Natural killer cell treated with Interleukin-12 subunit alpha and Interleukin-12 subunit beta and Interleukin-15 and Interleukin-18, amount 100 ng/mL, for 72 hours (primary cell): Measurements from ENCODE around the gene PDE4B. TPM values are rescaled to one million over a fixed set of nuclear protein-coding genes. Genes with fewer than 3 reads are reported as not detected.
A peak's percentile ranks its signal among the peaks of the same experiment; 100 is the strongest.

ENCODE experiments used
- ATAC-seq, 2 donors: fragments of 150-1000 bp; cut with Tn5 transposase in 1 of 2; sonication (Bioruptor Pico), chemical (Tn5 transposase) in 1 of 2; 2 replicates each; pipeline ENCODE4 v1.10.0; 2021
- DNase-seq: peaks from one replicate; pipeline ENCODE4 v3.0.0; 2022; ENCODE audit warnings: low spot score
- H3K27ac Mint-ChIP-seq, 2 donors: 1 replicate in 1 of 2; 2 replicates in 1 of 2; pipeline ENCODE4 v1.8.0; 2022; ENCODE audit warnings: mixed read lengths in 2 of 2, mild to moderate bottlenecking in 1 of 2, moderate library complexity in 1 of 2
- H3K27me3 Mint-ChIP-seq, 2 donors: 1 replicate in 1 of 2; 2 replicates in 1 of 2; pipeline ENCODE4 v1.8.0; 2022; ENCODE audit warnings: mixed read lengths in 2 of 2
- H3K36me3 Mint-ChIP-seq: one replicate; pipeline ENCODE4 v1.8.0; 2022; ENCODE audit warnings: mixed read lengths
- H3K4me1 Mint-ChIP-seq, 2 donors: 1 replicate in 1 of 2; 2 replicates in 1 of 2; pipeline ENCODE4 v1.8.0; 2022; ENCODE audit warnings: low read depth in 2 of 2, mixed read lengths in 2 of 2, mild to moderate bottlenecking in 1 of 2
- H3K4me3 Mint-ChIP-seq: one replicate; pipeline ENCODE4 v1.8.0; 2022; ENCODE audit warnings: mixed read lengths
- H3K9me3 Mint-ChIP-seq: 2 replicates; pipeline ENCODE4 v1.8.0; 2022; ENCODE audit warnings: mixed read lengths
- total RNA-seq, 2 donors: library from RNA; stranded (reverse); gene quantifications; one replicate each; pipeline ENCODE4 v1.2.3, GENCODE V29; 2022

PDE4B gene
- total RNA-seq, 2 donors from 2014 or later, result 83.8 to 136 TPM

- H3K27ac Mint-ChIP-seq, result peak overlapping the region; percentile 82 to 95
- DNase-seq, result no peak
- H3K36me3 Mint-ChIP-seq, result peaks cover 40% of the 10 kb centered on the region
- no peaks in the 10 kb centered on the region for H3K27me3 Mint-ChIP-seq
- no peaks in the 10 kb centered on the region for H3K9me3 Mint-ChIP-seq
- peak overlapping the region; percentile 81 for H3K4me3 Mint-ChIP-seq
- ATAC-seq, result peak; percentile 70 to 77
- H3K4me1 Mint-ChIP-seq, result peaks cover 74 to 78% of the 10 kb centered on the region in 2 donors
Observed at GRCh38 chr1:66351478-66351877, 558.8 kb downstream of the PDE4B start.

DNA sequence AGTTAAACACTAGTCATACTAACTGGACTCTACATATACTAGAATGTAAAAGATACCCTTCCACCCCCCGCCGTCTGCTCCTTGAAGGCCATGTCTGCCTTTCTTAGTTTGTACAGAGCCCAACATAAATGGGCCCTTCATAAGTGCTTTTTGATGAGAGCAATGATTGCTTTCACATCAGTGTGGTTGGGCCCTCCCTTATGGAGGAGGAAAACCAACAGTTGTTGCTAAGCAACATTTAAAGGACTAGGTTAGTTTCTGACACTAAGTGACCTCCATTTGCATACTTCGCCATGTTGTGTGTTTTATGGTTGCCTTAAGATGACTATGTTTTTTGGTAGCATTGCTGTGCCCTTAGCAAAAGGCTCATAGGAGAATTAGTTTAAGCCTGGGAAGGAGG, 559.2 kb downstream of the PDE4B start:
- H3K9me3 Mint-ChIP-seq, result no peaks in the 10 kb centered on the region
- peak overlapping the region; percentile 82 to 95 for H3K27ac Mint-ChIP-seq
- H3K27me3 Mint-ChIP-seq, result no peaks in the 10 kb centered on the region
- H3K4me3 Mint-ChIP-seq, result peak overlapping the region; percentile 81
- peaks cover 40% of the 10 kb centered on the region for H3K36me3 Mint-ChIP-seq
- H3K4me1 Mint-ChIP-seq, result peaks cover 74 to 78% of the 10 kb centered on the region in 2 donors
- no peak for DNase-seq
- peak; percentile 73 for ATAC-seq

DNA sequence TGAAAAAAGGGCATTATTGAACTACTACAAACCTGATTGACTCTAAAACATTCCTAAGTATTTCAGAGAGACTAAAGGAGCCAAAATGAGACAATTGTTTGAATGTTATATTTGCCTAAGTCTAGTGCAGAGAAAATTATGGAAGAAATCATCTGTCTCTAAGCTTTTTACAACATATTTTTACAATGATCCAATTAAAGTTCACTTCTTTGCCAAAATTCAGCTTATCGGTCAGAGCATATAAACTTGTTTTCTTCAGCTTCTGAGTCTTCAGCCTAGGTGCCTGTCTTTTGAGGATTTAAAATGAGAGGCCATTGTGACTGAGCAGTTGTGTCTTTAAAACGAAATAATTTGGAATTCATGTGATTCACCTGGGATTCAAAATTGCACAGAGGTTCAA, 560.1 kb downstream of the PDE4B start:
- Mint-ChIP-seq H3K27me3 (no peaks in the 10 kb centered on the region), H3K9me3 (no peaks in the 10 kb centered on the region), H3K36me3 (peaks cover 38% of the 10 kb centered on the region), H3K27ac (peak overlapping the region; percentile 82 to 95), H3K4me1 (peaks cover 79 to 82% of the 10 kb centered on the region in 2 donors), H3K4me3 (peak overlapping the region; percentile 81)
- no peak for DNase-seq
- no peak for ATAC-seq

GRCh38 chr1:66353257-66353656, 560.6 kb downstream of the PDE4B start:
- H3K9me3 Mint-ChIP-seq, result no peaks in the 10 kb centered on the region
- peaks cover 38% of the 10 kb centered on the region for H3K36me3 Mint-ChIP-seq
- H3K27me3 Mint-ChIP-seq, result no peaks in the 10 kb centered on the region
- H3K4me3 Mint-ChIP-seq, result peak overlapping the region; percentile 81
- no peak for ATAC-seq
- DNase-seq, result no peak
- H3K4me1 Mint-ChIP-seq, result peaks cover 79 to 87% of the 10 kb centered on the region in 2 donors
- peak overlapping the region; percentile 82 to 95 for H3K27ac Mint-ChIP-seq

DNA sequence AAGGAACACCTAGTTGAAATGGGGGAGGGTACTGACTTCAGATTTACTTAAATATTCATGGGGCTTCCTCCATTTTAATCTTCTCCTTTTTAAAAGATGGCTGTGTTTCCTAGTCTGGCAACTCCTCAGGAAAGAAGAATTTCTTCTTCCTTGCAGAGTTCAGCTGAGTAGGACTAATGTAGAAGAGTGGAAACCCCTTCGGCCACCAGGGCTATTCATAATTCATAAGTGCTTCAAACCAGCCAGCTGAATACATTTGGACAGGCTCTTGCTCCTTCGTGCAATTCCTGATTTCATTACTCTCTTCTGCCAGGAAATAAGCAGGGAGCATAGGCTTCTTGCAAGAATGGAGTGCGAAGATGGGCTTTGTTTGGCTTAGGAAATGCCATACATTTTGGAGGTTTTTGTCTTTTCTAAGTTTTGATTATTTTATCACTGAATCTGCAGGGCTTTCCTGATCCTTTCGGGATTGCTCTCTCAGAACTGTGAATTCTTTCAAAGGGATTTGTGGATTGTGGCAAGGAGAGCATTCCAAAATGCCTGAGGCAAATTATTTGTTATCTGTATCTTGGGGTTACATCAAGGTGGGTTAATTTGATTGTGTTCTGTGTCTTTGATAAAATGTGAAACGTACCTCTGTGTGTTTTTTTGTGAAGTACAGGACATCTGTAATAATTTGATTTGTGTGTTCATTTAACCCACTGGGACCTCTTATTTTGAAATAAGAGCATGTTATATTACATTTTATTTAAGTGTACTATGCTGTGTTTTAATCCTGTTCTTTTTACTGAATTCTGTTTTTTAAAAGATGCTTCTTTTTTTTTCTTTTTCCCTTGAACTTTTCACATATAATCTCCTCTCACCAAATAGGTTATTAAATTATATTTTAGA, 561.9 kb downstream of the PDE4B start:
- DNase-seq, result no peak
- Mint-ChIP-seq H3K27ac (peak overlapping the region in 1 of 2 donors; percentile 70), H3K4me1 (peaks cover 78 to 88% of the 10 kb centered on the region in 2 donors), H3K9me3 (no peaks in the 10 kb centered on the region), H3K27me3 (no peaks in the 10 kb centered on the region), H3K36me3 (peaks cover 47% of the 10 kb centered on the region), H3K4me3 (peak overlapping the region; percentile 20)
- no peak for ATAC-seq

DNA sequence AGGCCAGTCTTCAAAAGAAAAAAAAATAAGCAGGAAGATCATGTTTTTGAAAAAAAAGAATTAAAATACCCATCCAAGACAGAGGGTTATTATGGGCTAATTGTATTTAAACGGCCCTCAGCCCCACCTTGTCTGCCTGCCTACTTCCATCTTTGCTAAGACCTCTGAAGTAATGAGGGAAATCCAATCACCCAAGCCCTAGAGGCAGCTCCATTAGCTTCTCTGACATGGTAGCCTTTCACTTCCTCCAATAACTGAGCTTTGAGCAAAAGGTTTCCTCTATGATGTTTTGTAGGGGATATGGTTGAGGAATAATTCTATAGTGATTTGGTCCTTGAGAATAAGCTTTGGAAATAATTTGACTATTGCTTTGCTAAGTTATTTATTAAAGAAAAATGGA, 563.1 kb downstream of the PDE4B start:
- H3K4me1 Mint-ChIP-seq, result peaks cover 72 to 78% of the 10 kb centered on the region in 2 donors
- H3K36me3 Mint-ChIP-seq, result peaks cover 46% of the 10 kb centered on the region
- ATAC-seq (no peak), DNase-seq (no peak)
- H3K27me3 Mint-ChIP-seq, result no peaks in the 10 kb centered on the region
- peak overlapping the region; percentile 47 to 70 for H3K27ac Mint-ChIP-seq
- no peak overlapping the region for H3K4me3 Mint-ChIP-seq
- H3K9me3 Mint-ChIP-seq, result no peaks in the 10 kb centered on the region

- Mint-ChIP-seq H3K27me3 (no peaks in the 10 kb centered on the region), H3K36me3 (peaks cover 51% of the 10 kb centered on the region), H3K4me3 (peak overlapping the region; percentile 15), H3K4me1 (peaks cover 68 to 74% of the 10 kb centered on the region in 2 donors), H3K9me3 (no peaks in the 10 kb centered on the region), H3K27ac (peak overlapping the region; percentile 48 to 82)
- DNase-seq (no peak), ATAC-seq (no peak)
Observed at GRCh38 chr1:66356605-66357004, 563.9 kb downstream of the PDE4B start.

DNA sequence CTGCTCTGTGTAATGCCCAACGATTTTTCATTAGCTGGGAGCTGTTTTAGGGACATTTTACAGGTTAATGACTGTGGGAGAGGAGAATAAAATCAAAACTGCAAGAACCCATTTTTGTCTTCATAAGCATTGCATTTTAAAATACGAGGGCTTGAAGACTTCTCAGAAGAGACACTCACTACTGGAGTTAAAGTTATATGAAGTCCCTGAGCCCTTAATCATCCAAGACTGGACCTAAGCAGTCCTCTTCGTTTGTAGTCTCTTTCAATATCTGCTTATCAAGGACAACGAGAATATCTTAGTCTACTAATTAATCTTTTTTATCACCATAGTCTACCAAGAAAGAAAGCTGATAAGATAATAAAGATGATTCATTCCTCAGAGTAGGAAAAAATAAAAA, 564.3 kb downstream of the PDE4B start:
- Mint-ChIP-seq H3K4me3 (no peak overlapping the region), H3K27me3 (no peaks in the 10 kb centered on the region), H3K9me3 (no peaks in the 10 kb centered on the region), H3K27ac (peak overlapping the region; percentile 48 to 82), H3K4me1 (peaks cover 67 to 74% of the 10 kb centered on the region in 2 donors), H3K36me3 (peaks cover 52% of the 10 kb centered on the region)
- no peak for DNase-seq
- ATAC-seq, result no peak

DNA sequence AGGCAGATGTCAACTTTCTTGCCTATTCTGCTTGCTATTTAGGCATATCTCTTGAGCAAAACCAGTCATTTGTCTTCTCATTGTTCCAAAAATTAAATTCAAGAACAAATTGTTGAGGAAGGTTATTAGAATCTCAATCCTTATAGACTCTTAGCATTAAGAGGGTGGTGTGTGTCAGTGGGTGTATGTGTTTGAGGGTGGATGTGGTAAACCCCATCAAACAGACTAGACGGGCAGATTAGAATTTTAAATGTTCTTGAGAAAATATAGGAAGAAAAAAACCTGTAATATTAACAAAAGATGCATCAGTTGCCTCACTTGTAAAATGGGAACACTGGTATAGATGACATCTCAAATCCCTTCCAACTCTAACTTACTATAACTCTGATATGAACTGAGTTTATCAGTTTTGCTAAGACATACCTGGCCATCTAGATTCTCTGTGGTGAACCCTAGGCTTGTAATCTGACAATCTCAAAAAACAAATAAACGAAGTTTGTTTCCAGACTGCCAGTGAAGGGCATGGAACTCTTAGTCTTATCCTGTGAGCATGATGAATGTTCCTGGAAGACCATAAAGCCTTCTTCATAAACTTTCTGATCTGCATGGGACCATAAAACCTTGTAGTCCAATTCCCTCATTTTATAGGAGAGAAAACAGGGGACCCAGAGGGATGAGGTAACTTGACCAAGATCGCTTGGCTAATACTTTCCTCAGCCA, 564.9 kb downstream of the PDE4B start:
- ATAC-seq, result no peak
- Mint-ChIP-seq H3K36me3 (peaks cover 52% of the 10 kb centered on the region), H3K4me1 (peaks cover 68 to 74% of the 10 kb centered on the region in 2 donors), H3K4me3 (peak overlapping the region; percentile 36), H3K27me3 (no peaks in the 10 kb centered on the region), H3K27ac (peak overlapping the region; percentile 48 to 82), H3K9me3 (no peaks in the 10 kb centered on the region)
- no peak for DNase-seq

GRCh38 chr1:66359269-66359668, 566.6 kb downstream of the PDE4B start:
- DNase-seq, result no peak
- Mint-ChIP-seq H3K4me3 (no peak overlapping the region), H3K9me3 (no peaks in the 10 kb centered on the region), H3K4me1 (peaks cover 57 to 72% of the 10 kb centered on the region in 2 donors), H3K27ac (peak overlapping the region; percentile 48 to 82), H3K36me3 (peaks cover 52% of the 10 kb centered on the region), H3K27me3 (no peaks in the 10 kb centered on the region)
- no peak for ATAC-seq

GRCh38 chr1:66359815-66360214, 567.1 kb downstream of the PDE4B start:
- Mint-ChIP-seq H3K4me3 (no peak overlapping the region), H3K36me3 (peaks cover 58% of the 10 kb centered on the region), H3K27ac (peak overlapping the region; percentile 48 to 82), H3K4me1 (peaks cover 58 to 72% of the 10 kb centered on the region in 2 donors), H3K9me3 (no peaks in the 10 kb centered on the region), H3K27me3 (no peaks in the 10 kb centered on the region)
- DNase-seq (no peak), ATAC-seq (no peak)

- Mint-ChIP-seq H3K27me3 (no peaks in the 10 kb centered on the region), H3K4me1 (peaks cover 58 to 73% of the 10 kb centered on the region in 2 donors), H3K9me3 (no peaks in the 10 kb centered on the region), H3K27ac (peak overlapping the region in 1 of 2 donors; percentile 82), H3K4me3 (no peak overlapping the region), H3K36me3 (peaks cover 62% of the 10 kb centered on the region)
- DNase-seq (no peak), ATAC-seq (no peak)
Observed at GRCh38 chr1:66360285-66360724, 567.6 kb downstream of the PDE4B start.

DNA sequence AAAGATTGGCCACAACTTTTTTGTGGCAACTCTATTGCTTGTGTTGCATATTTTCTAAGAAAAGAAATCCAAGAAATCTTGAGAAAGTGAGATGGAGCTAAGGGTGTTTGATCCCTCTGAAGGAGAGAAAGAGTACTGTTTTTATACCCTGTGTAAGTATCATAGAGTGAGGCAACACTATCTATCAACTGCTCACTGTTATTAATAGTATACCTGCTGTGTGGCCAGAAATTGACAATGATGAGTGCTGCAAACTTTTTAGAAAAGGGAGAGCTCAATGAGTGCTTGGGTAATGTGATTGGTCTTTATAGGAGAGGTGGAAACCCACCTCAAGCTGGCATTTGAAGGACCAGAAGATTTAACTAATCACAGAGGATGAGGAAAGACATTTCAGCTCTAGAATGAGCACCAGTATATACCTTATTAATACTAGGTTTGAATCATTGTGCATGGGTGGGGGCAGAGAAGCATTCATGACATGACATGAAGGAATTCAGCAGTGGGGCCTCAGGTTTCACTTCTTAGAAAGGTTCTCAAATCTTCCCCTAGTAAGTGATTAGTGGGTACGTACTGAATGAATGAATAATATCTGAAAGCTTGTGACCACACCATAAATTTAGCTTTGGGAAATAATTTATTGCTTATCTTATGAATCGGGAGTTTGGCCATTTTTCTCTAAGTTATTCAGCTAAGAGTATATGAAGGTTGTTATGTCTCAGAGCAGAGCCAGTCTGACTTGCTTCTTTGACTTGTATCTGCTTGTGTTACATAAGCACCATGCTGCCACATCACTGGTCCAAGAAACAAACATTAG, 572.1 kb downstream of the PDE4B start:
- peak overlapping the region; percentile 12 for H3K4me3 Mint-ChIP-seq
- no peaks in the 10 kb centered on the region for H3K9me3 Mint-ChIP-seq
- peaks cover 74% of the 10 kb centered on the region for H3K36me3 Mint-ChIP-seq
- no peaks in the 10 kb centered on the region for H3K27me3 Mint-ChIP-seq
- ATAC-seq (peak in 1 of 2 donors; percentile 41), DNase-seq (no peak)
- H3K4me1 Mint-ChIP-seq, result peaks cover 37 to 56% of the 10 kb centered on the region in 2 donors
- peak overlapping the region; percentile 47 to 63 for H3K27ac Mint-ChIP-seq
